ENCODE measurements around the gene CHRNA7. TPM values are rescaled to one million over a fixed set of nuclear protein-coding genes. Genes with fewer than 3 reads are reported as not detected.

Gene CHRNA7
- total RNA-seq, 1 donor from 2014 or later = not detected

DNA sequence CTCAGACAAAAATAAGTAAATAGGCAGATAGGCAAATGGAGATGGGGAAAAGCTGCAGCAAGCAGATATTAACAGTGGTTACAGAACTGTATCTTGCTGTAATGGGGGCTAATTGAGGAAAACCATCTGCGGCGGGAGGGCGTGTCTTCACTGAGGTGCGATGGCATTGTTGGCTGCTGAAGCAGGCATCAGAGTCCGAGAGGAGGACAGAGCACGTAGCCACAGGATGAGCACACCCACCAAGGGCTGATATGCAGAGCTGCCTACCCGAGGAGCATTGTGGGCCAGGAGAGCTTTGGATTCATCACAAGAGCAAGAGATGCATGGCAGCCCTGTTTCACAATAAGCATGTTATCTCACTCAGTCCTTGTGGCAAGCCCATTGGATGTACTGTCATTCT, 30.4 kb downstream of the CHRNA7 start:
- intact Hi-C loops (cut with micrococcal nuclease) = no loop called here
- POLR2A ChIA-PET = no interaction called here
- Mint-ChIP-seq H3K36me3 (ENCODE audit: low read depth) (no peaks in the 10 kb centered on the region), H3K27ac (no peak overlapping the region), H3K4me1 (no peaks in the 10 kb centered on the region), H3K4me3 (no peak overlapping the region), H3K9me3 (no peaks in the 10 kb centered on the region), H3K27me3 (no peaks in the 10 kb centered on the region)
- DNase-seq = no peak
- CTCF ChIA-PET = no interaction called here
- TF ChIP-seq, protein P1, sequence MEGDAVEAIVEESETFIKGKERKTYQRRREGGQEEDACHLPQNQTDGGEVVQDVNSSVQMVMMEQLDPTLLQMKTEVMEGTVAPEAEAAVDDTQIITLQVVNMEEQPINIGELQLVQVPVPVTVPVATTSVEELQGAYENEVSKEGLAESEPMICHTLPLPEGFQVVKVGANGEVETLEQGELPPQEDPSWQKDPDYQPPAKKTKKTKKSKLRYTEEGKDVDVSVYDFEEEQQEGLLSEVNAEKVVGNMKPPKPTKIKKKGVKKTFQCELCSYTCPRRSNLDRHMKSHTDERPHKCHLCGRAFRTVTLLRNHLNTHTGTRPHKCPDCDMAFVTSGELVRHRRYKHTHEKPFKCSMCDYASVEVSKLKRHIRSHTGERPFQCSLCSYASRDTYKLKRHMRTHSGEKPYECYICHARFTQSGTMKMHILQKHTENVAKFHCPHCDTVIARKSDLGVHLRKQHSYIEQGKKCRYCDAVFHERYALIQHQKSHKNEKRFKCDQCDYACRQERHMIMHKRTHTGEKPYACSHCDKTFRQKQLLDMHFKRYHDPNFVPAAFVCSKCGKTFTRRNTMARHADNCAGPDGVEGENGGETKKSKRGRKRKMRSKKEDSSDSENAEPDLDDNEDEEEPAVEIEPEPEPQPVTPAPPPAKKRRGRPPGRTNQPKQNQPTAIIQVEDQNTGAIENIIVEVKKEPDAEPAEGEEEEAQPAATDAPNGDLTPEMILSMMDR (IDR thresholded peaks at IDR 0.05) = no peak
- no peak for ATAC-seq (ENCODE audit: low read depth)

DNA sequence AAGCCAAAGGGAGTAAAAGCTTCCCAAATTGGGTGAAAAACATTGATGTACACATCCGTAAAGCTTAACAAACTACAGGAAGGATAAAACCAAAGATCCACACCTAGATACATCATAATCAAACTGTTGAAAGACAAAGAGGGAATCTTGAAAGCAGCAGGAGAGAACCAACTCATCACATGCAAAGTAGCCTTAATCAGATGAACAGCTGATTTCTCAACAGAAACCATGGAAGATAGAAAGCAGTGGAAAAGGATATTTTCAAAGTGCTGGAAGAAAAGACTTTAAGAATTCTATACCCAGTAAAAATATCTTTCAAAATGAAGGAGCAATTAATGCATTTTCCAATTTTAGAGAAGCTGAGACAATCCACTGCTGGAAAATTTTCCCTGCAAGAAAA, 36.8 kb downstream of the CHRNA7 start:
- Mint-ChIP-seq H3K36me3 (ENCODE audit: low read depth) (no peaks in the 10 kb centered on the region), H3K27me3 (no peaks in the 10 kb centered on the region), H3K27ac (no peak overlapping the region), H3K4me3 (no peak overlapping the region), H3K9me3 (peaks cover 23% of the 10 kb centered on the region), H3K4me1 (no peaks in the 10 kb centered on the region)
- CTCF ChIA-PET = no interaction called here
- no peak for DNase-seq
- POLR2A ChIA-PET = no interaction called here
- no peak for ATAC-seq (ENCODE audit: low read depth)
- intact Hi-C loops (cut with micrococcal nuclease) = no loop called here
- TF ChIP-seq, protein P1 (IDR thresholded peaks at IDR 0.05) = no peak

DNA sequence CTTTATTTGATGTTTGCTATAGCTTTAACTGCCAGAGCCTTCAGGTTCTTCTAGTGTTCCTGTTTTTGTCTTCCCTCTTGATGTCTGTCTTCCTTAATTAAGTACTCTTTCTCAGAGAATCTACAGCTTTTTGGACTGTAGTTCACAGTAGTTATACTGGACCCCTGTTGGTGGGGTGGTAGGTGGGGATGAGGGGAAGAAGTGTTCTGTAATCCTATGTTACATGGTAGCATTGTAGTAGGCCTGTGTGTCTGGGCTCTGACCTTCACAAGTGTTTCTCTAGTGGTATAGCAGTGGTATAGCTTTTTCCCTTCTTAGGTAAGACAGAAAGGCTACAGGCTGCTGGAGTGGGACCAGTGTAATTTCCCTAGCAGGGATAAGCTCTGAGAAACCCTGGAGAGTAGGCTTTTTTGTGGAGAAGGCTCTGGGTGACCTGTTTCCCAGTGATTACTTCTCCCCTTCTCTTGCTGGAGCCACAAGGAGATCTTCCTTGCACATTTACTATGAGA, 59.6 kb downstream of the CHRNA7 start:
- CTCF ChIA-PET = no interaction called here
- peaks cover 5% of the 10 kb centered on the region for H3K9me3 Mint-ChIP-seq
- H3K27me3 Mint-ChIP-seq = no peaks in the 10 kb centered on the region
- no peaks in the 10 kb centered on the region for H3K36me3 Mint-ChIP-seq (ENCODE audit: low read depth)
- H3K27ac Mint-ChIP-seq = no peak overlapping the region
- TF ChIP-seq, protein P1 (IDR thresholded peaks at IDR 0.05) = no peak
- H3K4me1 Mint-ChIP-seq = no peaks in the 10 kb centered on the region
- no peak for ATAC-seq (ENCODE audit: low read depth)
- no peak for DNase-seq
- POLR2A ChIA-PET = no interaction called here
- no peak overlapping the region for H3K4me3 Mint-ChIP-seq
- intact Hi-C loops (cut with micrococcal nuclease) = no loop called here

DNA sequence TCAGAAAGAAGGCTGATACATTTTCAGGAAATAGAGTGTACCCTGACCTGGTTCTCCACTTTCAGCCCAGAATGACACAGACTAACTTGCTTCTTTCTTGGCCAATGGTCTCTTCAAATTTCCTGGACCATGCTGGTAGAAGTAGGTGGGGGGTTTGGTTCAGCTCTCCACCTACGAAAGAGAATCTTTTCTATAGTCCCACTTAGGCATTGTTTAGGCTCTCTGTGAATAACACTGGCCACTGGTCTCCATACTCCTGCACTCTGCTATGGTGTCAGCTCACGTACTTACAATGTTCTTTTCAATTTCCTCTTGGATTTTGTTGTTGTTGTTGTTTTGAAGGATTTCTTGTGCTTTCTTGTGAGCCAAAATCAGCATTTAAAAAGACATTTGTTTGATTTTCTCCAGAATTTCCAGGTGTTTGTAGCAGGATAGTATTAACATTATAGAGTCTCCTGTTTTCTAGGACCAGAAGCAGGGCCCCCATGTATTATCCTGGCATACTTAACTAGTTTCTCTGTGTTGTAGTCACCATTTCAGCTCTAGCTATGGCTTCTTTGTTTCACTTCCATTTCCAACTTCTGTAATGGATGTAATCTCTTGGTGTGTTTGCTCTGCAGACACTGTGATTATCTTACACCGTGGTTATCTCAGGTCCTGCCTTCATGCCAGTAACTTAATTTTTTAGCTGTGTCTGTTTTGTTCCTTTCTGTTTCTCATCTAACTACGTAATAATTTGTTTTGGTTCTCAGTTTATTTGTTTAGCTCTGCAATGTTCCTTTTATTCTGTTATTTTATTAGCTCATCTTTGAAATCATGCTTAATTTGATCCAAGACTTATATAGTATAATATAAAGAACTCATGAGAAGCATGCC, 61.4 kb downstream of the CHRNA7 start:
- ATAC-seq (ENCODE audit: low read depth) = no peak
- TF ChIP-seq, protein P1 (IDR thresholded peaks at IDR 0.05) = no peak
- Mint-ChIP-seq H3K27me3 (peaks cover 2% of the 10 kb centered on the region), H3K36me3 (ENCODE audit: low read depth) (no peaks in the 10 kb centered on the region), H3K9me3 (peaks cover 5% of the 10 kb centered on the region), H3K27ac (no peak overlapping the region), H3K4me3 (no peak overlapping the region), H3K4me1 (no peaks in the 10 kb centered on the region)
- ChIA-PET POLR2A (no interaction called here), CTCF (no interaction called here)
- intact Hi-C loops (cut with micrococcal nuclease) = no loop called here
- no peak for DNase-seq

DNA sequence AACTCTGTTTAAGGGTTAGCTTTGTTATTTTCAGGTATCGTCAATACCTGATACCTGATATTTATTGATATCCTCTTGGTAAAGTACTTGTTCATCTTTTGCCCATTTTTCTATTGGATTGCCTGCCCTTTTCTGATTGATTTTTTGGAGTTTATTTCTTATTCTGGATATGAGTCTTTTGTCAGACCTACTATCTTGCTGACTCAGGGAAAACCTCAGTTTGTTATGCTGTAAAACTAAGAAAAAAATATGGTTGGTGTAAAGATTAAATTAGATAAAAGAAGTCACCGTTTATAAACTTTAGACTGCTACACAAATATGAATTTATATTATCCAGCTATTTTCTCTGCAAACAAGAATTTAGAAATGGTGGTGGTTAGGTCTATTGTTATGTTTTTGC, 65.9 kb downstream of the CHRNA7 start:
- intact Hi-C loops (cut with micrococcal nuclease) = no loop called here
- ChIA-PET POLR2A (no interaction called here), CTCF (no interaction called here)
- Mint-ChIP-seq H3K27me3 (peaks cover 11% of the 10 kb centered on the region), H3K4me3 (no peak overlapping the region), H3K9me3 (no peaks in the 10 kb centered on the region), H3K27ac (no peak overlapping the region), H3K4me1 (no peaks in the 10 kb centered on the region), H3K36me3 (ENCODE audit: low read depth) (no peaks in the 10 kb centered on the region)
- DNase-seq (no peak), ATAC-seq (ENCODE audit: low read depth) (no peak)
- TF ChIP-seq, protein P1 (IDR thresholded peaks at IDR 0.05) = no peak

All from activated B cell treated with CpG ODN at 0.5 μM for 24 hours (primary cell).